ENCODE results near the gene THSD7A. TPM values are rescaled to one million over a fixed set of nuclear protein-coding genes. Genes with fewer than 3 reads are reported as not detected.

The THSD7A gene
- total RNA-seq, 1 experiment from 2014 or later: 4.0 TPM

GRCh38 chr7:11376529-11376928 is 455.5 kb downstream of the THSD7A start:
- ChIA-PET POLR2A (ENCODE audit: unreplicated experiment) (interaction anchor here (0.6 kb wide), 1 partner anchor 988 kb away, joined by 9 read pairs; no protein-coding TSS in a partner anchor), CTCF (interaction anchor here (0.6 kb wide), 1 partner anchor 1035 kb away, joined by 4 read pairs; no protein-coding TSS in a partner anchor)
- Histone ChIP-seq H3K27ac (no peak overlapping the region), H3K9me2 (ENCODE audit: insufficient read depth) (no peaks in the 10 kb centered on the region), H3K79me2 (ENCODE audit: low read depth) (no peaks in the 10 kb centered on the region), H3K9me3 (ENCODE audit: insufficient read depth, low read depth) (no peaks in the 10 kb centered on the region), H3K27me3 (ENCODE audit: insufficient read depth, low read depth) (no peaks in the 10 kb centered on the region), H3K4me3 (no peak overlapping the region), H3K36me3 (ENCODE audit: low read depth) (no peaks in the 10 kb centered on the region), H3K4me1 (replicated peaks; ENCODE audit: insufficient read depth) (no peaks in the 10 kb centered on the region), H2AFZ (no peak overlapping the region), H4K20me1 (ENCODE audit: insufficient read depth) (no peaks in the 10 kb centered on the region), H3F3A (ENCODE audit: insufficient read depth, low read depth) (no peaks in the 10 kb centered on the region), H3K4me2 (no peak overlapping the region)
- TF ChIP-seq EZH2 (IDR thresholded peaks at IDR 0.05; ENCODE audit: low read depth): no peak
- no peak for TF ChIP-seq CTCF (conservative IDR thresholded peaks at IDR 0.05)
- DNase-seq: no peak
- intact Hi-C loops (cut with micrococcal nuclease; ENCODE audit: unreplicated experiment): loop anchor here (1.0 kb wide), 1 partner anchor 946 kb away; no protein-coding TSS in a partner anchor
- no TSS peak for BruUV-seq (replicated peaks)

- no peaks in the 10 kb centered on the region for H4K20me1 ChIP-seq (ENCODE audit: insufficient read depth)
- H3K27me3 ChIP-seq (ENCODE audit: insufficient read depth, low read depth): no peaks in the 10 kb centered on the region
- no peak overlapping the region for H3K4me2 ChIP-seq
- no peaks in the 10 kb centered on the region for H3K79me2 ChIP-seq (ENCODE audit: low read depth)
- H3K27ac ChIP-seq: no peak overlapping the region
- BruUV-seq (replicated peaks): no TSS peak
- no peak for DNase-seq
- H3K4me1 ChIP-seq (replicated peaks; ENCODE audit: insufficient read depth): no peaks in the 10 kb centered on the region
- H3F3A ChIP-seq (ENCODE audit: insufficient read depth, low read depth): no peaks in the 10 kb centered on the region
- H2AFZ ChIP-seq: no peak overlapping the region
- H3K4me3 ChIP-seq: no peak overlapping the region
- no peaks in the 10 kb centered on the region for H3K9me2 ChIP-seq (ENCODE audit: insufficient read depth)
- ChIA-PET POLR2A (ENCODE audit: unreplicated experiment) (no interaction called here), CTCF (no interaction called here)
- H3K36me3 ChIP-seq (ENCODE audit: low read depth): no peaks in the 10 kb centered on the region
- no peaks in the 10 kb centered on the region for H3K9me3 ChIP-seq (ENCODE audit: insufficient read depth, low read depth)
- no peak for TF ChIP-seq CTCF (conservative IDR thresholded peaks at IDR 0.05)
- TF ChIP-seq EZH2 (IDR thresholded peaks at IDR 0.05; ENCODE audit: low read depth): no peak
- intact Hi-C loops (cut with micrococcal nuclease; ENCODE audit: unreplicated experiment): loop anchor here (5.0 kb wide), 1 partner anchor 1118 kb away; no protein-coding TSS in a partner anchor
Measured at GRCh38 chr7:11374629-11375028, 457.4 kb downstream of the THSD7A start.

GRCh38 chr7:11373546-11374142 is 458.4 kb downstream of the THSD7A start:
- Histone ChIP-seq H4K20me1 (ENCODE audit: insufficient read depth) (no peaks in the 10 kb centered on the region), H3K4me2 (no peak overlapping the region), H3K9me2 (ENCODE audit: insufficient read depth) (no peaks in the 10 kb centered on the region), H3K36me3 (ENCODE audit: low read depth) (no peaks in the 10 kb centered on the region), H3F3A (ENCODE audit: insufficient read depth, low read depth) (no peaks in the 10 kb centered on the region), H3K27ac (no peak overlapping the region), H3K27me3 (ENCODE audit: insufficient read depth, low read depth) (no peaks in the 10 kb centered on the region), H2AFZ (no peak overlapping the region), H3K79me2 (ENCODE audit: low read depth) (no peaks in the 10 kb centered on the region), H3K9me3 (ENCODE audit: insufficient read depth, low read depth) (no peaks in the 10 kb centered on the region), H3K4me3 (no peak overlapping the region), H3K4me1 (replicated peaks; ENCODE audit: insufficient read depth) (no peaks in the 10 kb centered on the region)
- TF ChIP-seq EZH2 (IDR thresholded peaks at IDR 0.05; ENCODE audit: low read depth): no peak
- peak; percentile 77 for TF ChIP-seq CTCF (conservative IDR thresholded peaks at IDR 0.05)
- intact Hi-C loops (cut with micrococcal nuclease; ENCODE audit: unreplicated experiment): loop anchor here (5.0 kb wide), 1 partner anchor 1119 kb away; no protein-coding TSS in a partner anchor
- DNase-seq: no peak
- ChIA-PET CTCF (interaction anchor here (0.6 kb wide), 1 partner anchor 457 kb away, joined by 3 read pairs; no protein-coding TSS in a partner anchor), POLR2A (ENCODE audit: unreplicated experiment) (interaction anchor here (0.7 to 0.8 kb wide), 2 partner anchors 85 to 692 kb away, joined by 4 to 9 read pairs; no protein-coding TSS in a partner anchor)
- no TSS peak for BruUV-seq (replicated peaks)
